ENCODE results near the gene SLC25A14.

The SLC25A14 gene

GRCh38 chrX:130376077-130376476, 36.4 kb downstream of the SLC25A14 start:
- in situ Hi-C loops (cut with MboI; ENCODE audit: low sequenced_read_pairs): no loop called here

DNA sequence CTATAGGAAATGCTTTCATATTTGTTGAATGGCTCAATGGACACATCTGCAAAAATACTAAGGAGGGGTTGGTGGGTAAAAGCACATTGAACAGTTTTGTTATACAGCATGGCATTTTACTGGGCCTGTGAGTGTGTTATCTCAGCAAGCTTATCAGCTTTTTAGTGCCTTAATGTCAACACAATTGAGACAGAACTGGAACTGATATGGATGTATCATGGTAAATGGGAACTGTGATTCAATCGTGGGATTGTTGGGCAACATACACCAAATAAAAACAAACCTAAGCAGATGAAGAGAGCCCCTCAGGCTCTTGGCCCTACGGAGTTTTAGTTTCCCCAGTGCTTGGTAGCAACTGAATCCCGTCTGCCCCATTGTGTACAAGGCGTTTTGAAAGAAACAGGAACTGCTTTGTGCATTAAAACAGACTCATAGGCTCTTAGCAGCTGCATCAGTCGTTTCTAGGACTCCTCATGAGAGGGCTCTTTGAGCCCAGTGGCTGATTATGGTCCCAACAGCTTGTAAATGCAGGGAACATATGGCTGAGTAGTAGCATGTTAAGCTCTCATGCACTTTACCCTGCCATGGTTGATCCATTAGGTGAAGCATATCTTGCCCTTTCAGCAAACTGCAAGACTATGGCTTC, 38.4 kb downstream of the SLC25A14 start:
- in situ Hi-C loops (cut with MboI; ENCODE audit: low sequenced_read_pairs): no loop called here

DNA sequence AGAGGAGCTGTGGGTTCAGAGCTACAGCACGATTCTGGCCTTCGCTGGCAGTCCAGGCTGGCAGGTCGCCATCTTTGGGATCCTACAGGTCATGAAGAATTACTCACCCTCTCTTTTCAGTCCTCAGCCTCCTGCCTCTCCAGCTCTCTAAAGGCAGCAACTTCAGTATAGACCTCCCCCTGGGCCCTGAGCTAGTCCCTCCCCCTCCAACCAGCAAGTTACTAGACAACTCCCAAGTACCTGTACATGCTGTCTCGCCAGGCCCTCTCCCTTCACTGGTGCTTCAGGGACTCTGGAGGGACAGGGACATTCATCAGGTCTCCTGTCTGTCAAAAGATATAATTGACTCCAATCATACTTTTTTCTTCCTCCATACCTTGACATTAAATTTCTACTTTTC, 45.8 kb downstream of the SLC25A14 start, which contains the start of gene GPR119:
Gene GPR119 (minus strand): TSS at position 155 of the 400 bp plus-strand sequence. CDS start 227 bp downstream, outside the sequence.
- in situ Hi-C loops (cut with MboI; ENCODE audit: low sequenced_read_pairs): no loop called here

GRCh38 chrX:130386408-130386808, 46.7 kb downstream of the SLC25A14 start:
- in situ Hi-C loops (cut with MboI; ENCODE audit: low sequenced_read_pairs): no loop called here

DNA sequence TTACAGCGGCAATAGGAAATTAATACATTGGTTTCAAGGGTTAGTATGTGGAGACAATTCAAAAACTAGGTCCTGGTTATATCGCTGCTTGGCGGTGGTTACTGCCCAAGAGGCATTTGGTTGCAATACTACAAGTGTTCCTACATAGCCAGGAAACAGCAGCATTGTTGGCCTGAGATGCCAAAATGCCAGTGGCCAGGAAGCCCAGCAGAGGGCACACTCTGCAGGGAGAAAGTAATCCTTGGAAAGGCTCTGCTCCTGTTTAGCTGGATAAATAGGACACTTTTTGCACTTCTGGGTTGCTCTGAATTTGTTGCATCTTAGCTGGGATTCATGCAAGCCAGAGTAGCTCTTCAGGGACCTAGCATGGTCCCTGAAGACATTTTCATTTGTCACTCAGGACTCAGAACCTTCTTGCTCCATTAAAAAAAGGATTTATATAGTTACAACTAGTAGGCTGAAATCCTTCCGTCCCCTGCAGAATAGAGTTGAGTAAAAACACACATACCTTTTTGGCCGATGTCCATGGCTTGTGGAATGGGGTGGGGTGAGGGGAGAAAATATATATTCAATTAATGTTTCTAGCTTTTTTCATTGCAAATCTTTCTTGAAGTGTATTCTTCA, 53.8 kb downstream of the SLC25A14 start:
- in situ Hi-C loops (cut with MboI; ENCODE audit: low sequenced_read_pairs): no loop called here

GRCh38 chrX:130395341-130395740, 55.6 kb downstream of the SLC25A14 start:
- in situ Hi-C loops (cut with MboI; ENCODE audit: low sequenced_read_pairs): no loop called here

DNA sequence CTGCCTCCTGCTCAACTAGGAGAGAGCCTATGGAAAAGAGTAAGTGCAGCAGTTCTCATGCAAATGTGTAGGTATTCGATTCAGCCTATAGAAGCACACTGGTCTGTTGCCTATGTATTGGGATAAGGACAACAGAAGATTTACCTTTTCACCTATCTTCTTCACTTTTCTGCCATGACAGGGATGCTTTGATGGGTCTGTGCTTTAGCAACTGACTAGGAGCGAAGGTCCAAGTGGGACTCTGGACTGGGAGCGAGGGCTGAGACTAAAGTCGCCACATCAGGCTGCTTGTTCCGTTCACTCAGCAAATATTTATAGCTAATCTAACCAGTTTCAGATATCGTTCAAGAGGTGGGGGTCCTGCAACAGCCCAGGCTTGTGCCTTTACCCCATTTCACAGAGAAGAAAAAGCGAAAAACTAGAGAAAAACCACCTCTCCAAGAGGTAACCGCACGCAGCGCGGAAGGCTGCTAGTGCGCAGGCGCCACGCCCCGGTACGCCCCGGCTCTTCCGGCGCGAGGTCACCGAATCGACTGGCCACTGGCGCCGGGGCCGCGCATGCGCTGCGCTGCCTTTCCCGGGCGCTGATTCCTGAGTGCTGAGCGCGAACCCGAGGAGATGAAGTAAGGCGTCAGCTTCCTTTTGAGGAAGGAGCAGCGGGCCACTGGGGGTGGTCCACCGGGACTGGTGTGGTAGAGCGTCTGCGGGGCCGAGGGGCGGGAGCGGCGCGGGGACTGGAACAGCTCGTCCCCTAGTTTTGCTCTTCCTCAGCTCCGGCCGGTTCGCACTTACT, 61.9 kb downstream of the SLC25A14 start, which contains the start of gene RBMX2:
Gene RBMX2 (plus strand): TSS at position 573 of the 793 bp plus-strand sequence. CDS start 46 bp downstream, at position 619.
- in situ Hi-C loops (cut with MboI; ENCODE audit: low sequenced_read_pairs): no loop called here

DNA sequence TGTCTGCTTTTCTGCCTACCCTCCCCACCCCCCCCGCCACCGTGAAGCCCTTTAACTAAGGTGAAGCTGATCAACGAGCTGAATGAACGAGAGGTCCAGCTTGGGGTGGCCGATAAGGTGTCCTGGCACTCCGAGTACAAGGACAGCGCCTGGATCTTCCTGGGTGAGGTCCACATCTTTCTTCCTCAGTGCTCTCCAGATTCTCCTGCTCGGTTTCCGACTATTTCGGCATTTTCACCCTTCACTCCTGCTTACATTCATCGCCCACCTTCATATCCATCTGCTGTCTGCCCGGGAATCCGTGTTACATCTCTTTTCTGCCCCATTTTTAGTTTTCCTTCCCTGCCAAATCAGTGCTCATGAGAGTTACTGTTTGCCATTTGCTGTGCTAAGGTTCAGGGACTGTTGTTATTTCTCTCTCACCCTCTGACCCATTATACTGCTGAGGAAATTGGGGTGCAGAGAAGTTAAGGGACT, 62.5 kb downstream of the SLC25A14 start:
- in situ Hi-C loops (cut with MboI; ENCODE audit: low sequenced_read_pairs): no loop called here

GRCh38 chrX:130413415-130413814, 73.7 kb downstream of the SLC25A14 start:
- in situ Hi-C loops (cut with MboI; ENCODE audit: low sequenced_read_pairs): no loop called here

DNA sequence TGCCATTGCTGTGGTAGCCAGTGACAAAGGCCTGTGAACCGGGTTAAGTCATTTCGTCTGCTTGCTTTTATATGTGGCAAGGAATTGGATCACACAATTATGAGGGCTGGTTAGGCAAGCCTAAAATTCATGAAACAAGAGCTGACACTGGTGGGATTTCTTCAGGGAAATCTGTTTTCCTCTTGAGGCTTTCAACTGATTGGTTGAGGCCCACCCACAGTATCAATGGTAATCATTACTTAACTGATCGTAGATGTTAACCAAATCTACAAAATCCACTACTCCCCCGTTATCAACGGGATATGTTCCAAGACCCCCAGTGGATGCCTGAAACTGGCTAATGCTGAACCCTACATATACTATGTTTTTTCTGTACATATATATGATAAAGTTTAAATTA, 75.1 kb downstream of the SLC25A14 start:
- in situ Hi-C loops (cut with MboI; ENCODE audit: low sequenced_read_pairs): no loop called here

DNA sequence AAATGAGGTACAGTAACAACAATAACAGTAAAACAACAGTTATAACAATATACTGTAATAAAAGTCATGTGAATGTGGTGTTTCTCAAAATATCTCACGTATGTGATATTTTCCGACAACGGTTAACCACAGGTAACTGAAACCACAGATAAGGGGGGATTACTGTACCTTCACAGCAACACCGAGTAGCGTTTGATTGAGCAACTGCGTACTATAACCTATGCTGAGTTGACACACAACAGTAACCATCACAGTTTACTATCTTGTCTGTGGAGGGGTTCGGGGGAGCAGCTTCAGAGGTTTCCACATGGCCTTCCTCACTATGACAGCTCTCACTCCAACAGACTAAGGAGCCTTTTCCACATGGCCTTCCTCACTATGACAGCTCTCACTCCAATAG, 75.5 kb downstream of the SLC25A14 start:
- in situ Hi-C loops (cut with MboI; ENCODE audit: low sequenced_read_pairs): no loop called here

DNA sequence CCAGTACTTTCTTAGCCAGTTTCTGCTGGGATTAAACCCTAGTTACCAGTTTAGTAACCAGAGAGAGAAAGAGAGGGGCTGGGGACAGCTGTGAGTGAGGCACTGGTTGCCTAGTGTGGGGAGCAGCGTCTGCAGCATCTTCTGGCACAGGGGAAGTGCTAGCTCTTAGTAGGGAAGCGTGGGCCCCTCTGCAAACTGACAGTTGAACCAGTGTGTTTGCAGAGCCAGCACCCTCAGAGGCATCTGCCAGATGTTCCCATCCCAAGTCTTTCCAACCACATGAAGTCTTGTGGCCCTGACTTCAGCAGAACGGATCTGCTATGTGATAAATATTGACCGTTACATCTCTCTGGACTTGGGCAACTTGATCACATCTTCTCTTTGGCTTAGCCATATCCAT, 77.1 kb downstream of the SLC25A14 start:
- in situ Hi-C loops (cut with MboI; ENCODE audit: low sequenced_read_pairs): no loop called here

GRCh38 chrX:130418066-130418465, 78.3 kb downstream of the SLC25A14 start:
- in situ Hi-C loops (cut with MboI; ENCODE audit: low sequenced_read_pairs): no loop called here

GRCh38 chrX:130418740-130419139, 79.0 kb downstream of the SLC25A14 start:
- in situ Hi-C loops (cut with MboI; ENCODE audit: low sequenced_read_pairs): no loop called here

DNA sequence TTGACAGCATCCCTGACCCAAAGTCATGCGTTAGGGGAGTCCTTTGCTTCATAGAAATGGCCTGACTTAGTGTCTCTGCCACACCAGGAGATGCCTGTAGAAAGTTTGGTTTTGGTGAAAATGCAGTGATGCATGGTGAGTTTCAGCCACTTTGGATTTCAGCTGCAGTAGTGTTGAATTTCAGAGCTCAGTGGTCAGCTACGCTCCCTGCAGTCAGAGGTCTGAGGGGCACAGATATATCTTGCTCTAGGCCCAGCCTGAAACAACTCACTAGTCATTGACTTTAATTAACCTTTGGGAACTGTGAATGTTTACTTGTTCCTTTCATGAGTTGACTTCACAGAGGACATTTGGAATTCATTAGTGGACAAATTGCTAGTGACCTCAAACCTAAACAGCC, 79.5 kb downstream of the SLC25A14 start:
- in situ Hi-C loops (cut with MboI; ENCODE audit: low sequenced_read_pairs): no loop called here
